ENCODE measurements around the gene MCL1. TPM values are rescaled to one million over a fixed set of nuclear protein-coding genes. Genes with fewer than 3 reads are reported as not detected.

The MCL1 gene
- total RNA-seq, 1 experiment from 2014 or later = 261 TPM

GRCh38 chr1:150576794-150577556 lies 2.4 kb downstream of the MCL1 start:
- H3K27ac Mint-ChIP-seq (ENCODE audit: unreplicated experiment) = peak overlapping the region; percentile 99
- H3K4me1 Mint-ChIP-seq (ENCODE audit: low read depth, unreplicated experiment) = peaks cover 30% of the 10 kb centered on the region
- no peak for TF ChIP-seq CTCF (IDR thresholded peaks at IDR 0.05; ENCODE audit: unreplicated experiment)
- H3K36me3 Mint-ChIP-seq (ENCODE audit: insufficient read depth, unreplicated experiment) = peaks cover 88% of the 10 kb centered on the region
- intact Hi-C loops (cut with micrococcal nuclease; ENCODE audit: unreplicated experiment) = loop anchor here (1.0 to 5.0 kb wide), 4 partner anchors 9 to 90 kb away; no protein-coding TSS in a partner anchor
- H3K9me3 Mint-ChIP-seq (ENCODE audit: low read depth, unreplicated experiment) = no peaks in the 10 kb centered on the region
- peak; percentile 43 for DNase-seq
- BruUV-seq (replicated peaks) = no TSS peak
- CTCF ChIA-PET = interaction anchor here (0.9 to 1.2 kb wide), 3 partner anchors 9 to 16 kb away, joined by 3 to 6 read pairs (median 5); no protein-coding TSS in a partner anchor
- peak overlapping the region; percentile 99 for H3K4me3 Mint-ChIP-seq (ENCODE audit: low read depth, unreplicated experiment)
- H3K27me3 Mint-ChIP-seq (ENCODE audit: unreplicated experiment) = no peaks in the 10 kb centered on the region

GRCh38 chr1:150576367-150576711 lies 3.1 kb downstream of the MCL1 start:
- Mint-ChIP-seq H3K9me3 (ENCODE audit: low read depth, unreplicated experiment) (no peaks in the 10 kb centered on the region), H3K27ac (ENCODE audit: unreplicated experiment) (peak overlapping the region; percentile 99), H3K27me3 (ENCODE audit: unreplicated experiment) (no peaks in the 10 kb centered on the region), H3K4me3 (ENCODE audit: low read depth, unreplicated experiment) (peak overlapping the region; percentile 99), H3K36me3 (ENCODE audit: insufficient read depth, unreplicated experiment) (peaks cover 95% of the 10 kb centered on the region), H3K4me1 (ENCODE audit: low read depth, unreplicated experiment) (peaks cover 30% of the 10 kb centered on the region)
- BruUV-seq (replicated peaks) = no TSS peak
- CTCF ChIA-PET = interaction anchor here (0.9 to 1.2 kb wide), 2 partner anchors 13 to 16 kb away, joined by 3 to 5 read pairs; no protein-coding TSS in a partner anchor
- TF ChIP-seq CTCF (IDR thresholded peaks at IDR 0.05; ENCODE audit: unreplicated experiment) = no peak
- intact Hi-C loops (cut with micrococcal nuclease; ENCODE audit: unreplicated experiment) = loop anchor here (1.0 to 5.0 kb wide), 4 partner anchors 8 to 91 kb away; no protein-coding TSS in a partner anchor
- DNase-seq = no peak

- no peak for TF ChIP-seq CTCF (IDR thresholded peaks at IDR 0.05; ENCODE audit: unreplicated experiment)
- CTCF ChIA-PET = interaction anchor here (0.7 to 1.3 kb wide), 2 partner anchors 15 to 237 kb away, joined by 3 to 4 read pairs; no protein-coding TSS in a partner anchor
- BruUV-seq (replicated peaks) = no TSS peak
- Mint-ChIP-seq H3K9me3 (ENCODE audit: low read depth, unreplicated experiment) (no peaks in the 10 kb centered on the region), H3K27ac (ENCODE audit: unreplicated experiment) (peak overlapping the region; percentile 99), H3K4me3 (ENCODE audit: low read depth, unreplicated experiment) (peak overlapping the region; percentile 99), H3K27me3 (ENCODE audit: unreplicated experiment) (no peaks in the 10 kb centered on the region), H3K4me1 (ENCODE audit: low read depth, unreplicated experiment) (peaks cover 30% of the 10 kb centered on the region), H3K36me3 (ENCODE audit: insufficient read depth, unreplicated experiment) (peaks cover 100% of the 10 kb centered on the region)
- intact Hi-C loops (cut with micrococcal nuclease; ENCODE audit: unreplicated experiment) = loop anchor here (1.0 to 5.0 kb wide), 5 partner anchors 7 to 92 kb away; no protein-coding TSS in a partner anchor
- DNase-seq = no peak
Measured at GRCh38 chr1:150575518-150576366, 3.7 kb downstream of the MCL1 start.

GRCh38 chr1:150575072-150575489 lies 4.3 kb downstream of the MCL1 start:
- no peak for TF ChIP-seq CTCF (IDR thresholded peaks at IDR 0.05; ENCODE audit: unreplicated experiment)
- BruUV-seq (replicated peaks) = no TSS peak
- peak overlapping the region; percentile 99 for H3K4me3 Mint-ChIP-seq (ENCODE audit: low read depth, unreplicated experiment)
- H3K4me1 Mint-ChIP-seq (ENCODE audit: low read depth, unreplicated experiment) = peaks cover 30% of the 10 kb centered on the region
- CTCF ChIA-PET = interaction anchor here (0.7 to 1.3 kb wide), 2 partner anchors 14 to 238 kb away, joined by 3 to 4 read pairs; no protein-coding TSS in a partner anchor
- no peaks in the 10 kb centered on the region for H3K9me3 Mint-ChIP-seq (ENCODE audit: low read depth, unreplicated experiment)
- no peak for DNase-seq
- peak overlapping the region; percentile 99 for H3K27ac Mint-ChIP-seq (ENCODE audit: unreplicated experiment)
- H3K27me3 Mint-ChIP-seq (ENCODE audit: unreplicated experiment) = no peaks in the 10 kb centered on the region
- intact Hi-C loops (cut with micrococcal nuclease; ENCODE audit: unreplicated experiment) = loop anchor here (2.0 to 5.0 kb wide), 2 partner anchors 36 to 92 kb away; no protein-coding TSS in a partner anchor
- H3K36me3 Mint-ChIP-seq (ENCODE audit: insufficient read depth, unreplicated experiment) = peaks cover 100% of the 10 kb centered on the region

Data from Calu3 (cell line).